CD4-positive, alpha-beta T cell treated with Interleukin-17A for 1 hour (primary cell): ENCODE results near the gene SVOPL.
"Not testable (repeated sequence)": the region's sequence is repeated elsewhere in the genome, so short reads cannot be mapped to it uniquely, and the experiment has no call there.

ENCODE experiments used
- DNase-seq: peaks from one replicate; pipeline ENCODE4 v3.0.0-alpha.2; 2020

The SVOPL gene

GRCh38 chr7:138698281-138698680 lies 2.9 kb downstream of the SVOPL start:
- no peak for DNase-seq

GRCh38 chr7:138697535-138698182 lies 3.5 kb downstream of the SVOPL start:
- no peak for DNase-seq

- DNase-seq, result not testable (repeated sequence)
Measured at GRCh38 chr7:138695776-138696175, 5.4 kb downstream of the SVOPL start.

GRCh38 chr7:138695106-138695505 lies 6.1 kb downstream of the SVOPL start:
- no peak for DNase-seq

GRCh38 chr7:138691178-138691577 lies 10.0 kb downstream of the SVOPL start:
- DNase-seq, result no peak

- no peak for DNase-seq
Measured at GRCh38 chr7:138690495-138690894, 10.7 kb downstream of the SVOPL start.

- DNase-seq, result not testable (repeated sequence)
Measured at GRCh38 chr7:138688037-138688436, 13.1 kb downstream of the SVOPL start.

GRCh38 chr7:138684340-138684739 lies 16.8 kb downstream of the SVOPL start:
- no peak for DNase-seq

GRCh38 chr7:138679793-138680192 lies 21.4 kb downstream of the SVOPL start:
- no peak for DNase-seq

GRCh38 chr7:138670594-138670993 lies 30.6 kb downstream of the SVOPL start:
- DNase-seq, result no peak

GRCh38 chr7:138669364-138669763 lies 31.8 kb downstream of the SVOPL start:
- no peak for DNase-seq

GRCh38 chr7:138668946-138669345 lies 32.2 kb downstream of the SVOPL start:
- DNase-seq, result no peak

- no peak for DNase-seq
Measured at GRCh38 chr7:138668229-138668596, 32.9 kb downstream of the SVOPL start.

GRCh38 chr7:138667535-138668228 lies 33.5 kb downstream of the SVOPL start:
- DNase-seq, result no peak

GRCh38 chr7:138666385-138666784 lies 34.8 kb downstream of the SVOPL start:
- DNase-seq, result no peak

- no peak for DNase-seq
Measured at GRCh38 chr7:138665669-138666140, 35.5 kb downstream of the SVOPL start.

- DNase-seq, result no peak
Measured at GRCh38 chr7:138665249-138665648, 35.9 kb downstream of the SVOPL start.

- no peak for DNase-seq
Measured at GRCh38 chr7:138663725-138664710, 37.1 kb downstream of the SVOPL start.

- no peak for DNase-seq
Measured at GRCh38 chr7:138662991-138663320, 38.2 kb downstream of the SVOPL start.

GRCh38 chr7:138662076-138662990 lies 38.8 kb downstream of the SVOPL start:
- DNase-seq, result no peak

- DNase-seq, result no peak
Measured at GRCh38 chr7:138661069-138661635, 40.0 kb downstream of the SVOPL start.

- DNase-seq, result no peak
Measured at GRCh38 chr7:138658889-138659288, 42.3 kb downstream of the SVOPL start.
